Medulla oblongata (tissue), 1 donor: Measurements from ENCODE around the gene FGD2.

Experiments used
- DNase-seq: peaks from one replicate; pipeline ENCODE4 v3.0.0-alpha.2; 2015; ENCODE audit errors: extremely low spot score

The FGD2 gene

GRCh38 chr6:37018198-37019064, 13.0 kb downstream of the FGD2 start:
- DNase-seq, result peak; percentile 97

GRCh38 chr6:37019065-37019450, 13.6 kb downstream of the FGD2 start:
- DNase-seq, result peak; percentile 25

- no peak for DNase-seq
These were observed 14.9 kb downstream of the FGD2 start for GRCh38 chr6:37020381-37020780.

GRCh38 chr6:37020812-37021211, 15.4 kb downstream of the FGD2 start:
- no peak for DNase-seq

GRCh38 chr6:37021356-37022129, 16.1 kb downstream of the FGD2 start:
- DNase-seq, result no peak

- no peak for DNase-seq
These were observed 16.8 kb downstream of the FGD2 start for GRCh38 chr6:37022135-37022863.

- no peak for DNase-seq
These were observed 19.3 kb downstream of the FGD2 start for GRCh38 chr6:37024656-37025337.

- DNase-seq, result no peak
These were observed 20.4 kb downstream of the FGD2 start for GRCh38 chr6:37025621-37026466.

- DNase-seq, result no peak
These were observed 21.7 kb downstream of the FGD2 start for GRCh38 chr6:37027036-37027720.

- no peak for DNase-seq
These were observed 22.5 kb downstream of the FGD2 start for GRCh38 chr6:37027811-37028469.

GRCh38 chr6:37029249-37029971, 24.0 kb downstream of the FGD2 start:
- peak; percentile 80 for DNase-seq

GRCh38 chr6:37030599-37030998, 25.1 kb downstream of the FGD2 start:
- no peak for DNase-seq

GRCh38 chr6:37032239-37032638, 26.8 kb downstream of the FGD2 start:
- no peak for DNase-seq

- no peak for DNase-seq
These were observed 27.8 kb downstream of the FGD2 start for GRCh38 chr6:37033255-37033654.

GRCh38 chr6:37033819-37034795, 28.7 kb downstream of the FGD2 start:
- no peak for DNase-seq

GRCh38 chr6:37036146-37036545, 30.7 kb downstream of the FGD2 start:
- no peak for DNase-seq

- DNase-seq, result peak; percentile 67
These were observed 33.1 kb downstream of the FGD2 start for GRCh38 chr6:37038292-37039198.
